OCI-LY3 (cell line): ENCODE measurements around the gene PIK3CD.

Experiments
- CTCF ChIP-seq: fragments of 200-600, 300-600 bp; sonication (generic); IDR thresholded peaks from 2 replicates; pipeline ENCODE4 v1.5.1; 2014; ENCODE audit warnings: antibody characterized with exemption, low read length, low read depth
- EZH2phosphoT487 ChIP-seq: fragments of 200-600 bp; shearing (Covaris generic); IDR thresholded peaks from 2 replicates; pipeline ENCODE4 v1.6.1; 2018; ENCODE audit warnings: antibody characterized with exemption, mixed run types, low read depth

DNA sequence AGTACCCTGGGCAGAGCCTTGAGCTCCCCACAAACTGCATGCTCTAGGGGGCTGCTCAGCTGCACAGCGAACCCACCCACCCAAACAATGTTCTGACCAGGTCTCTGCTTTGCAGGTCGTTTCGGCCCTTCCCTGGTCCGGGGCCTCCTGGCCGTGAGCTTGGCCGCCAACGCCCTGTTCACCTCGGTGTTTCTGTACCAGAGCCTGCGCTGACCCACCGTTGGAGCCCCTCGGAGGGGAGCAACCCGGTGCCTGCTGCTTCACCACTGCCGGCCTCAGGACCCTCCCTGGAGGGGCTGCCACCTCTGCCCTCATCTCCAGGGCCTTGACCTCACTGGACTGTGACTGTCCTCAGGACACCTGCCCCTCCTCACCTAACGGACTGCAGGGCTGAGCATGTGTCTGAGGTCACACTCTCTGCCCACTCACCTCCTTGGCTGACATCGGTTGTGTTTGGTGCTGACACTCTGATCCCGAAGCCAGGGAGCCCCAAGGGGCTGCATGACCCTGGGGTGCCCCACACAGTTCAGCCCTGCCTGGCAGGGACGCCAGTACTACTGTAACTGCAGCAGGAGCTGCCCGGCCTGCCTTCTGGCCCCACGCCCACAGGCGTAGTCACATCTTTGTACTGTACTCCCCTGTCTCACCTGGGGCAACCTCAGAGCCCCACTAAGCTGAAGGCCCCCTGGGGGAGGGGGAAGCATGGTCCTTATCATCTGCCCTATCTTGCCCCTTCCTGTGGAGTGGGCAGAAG, 38.5 kb upstream of the PIK3CD start:
- no peak for TF ChIP-seq CTCF
- TF ChIP-seq EZH2phosphoT487, result no peak
